ENCODE data around the gene FOXM1.

The FOXM1 gene

GRCh38 chr12:2836574-2836973 is 40.4 kb downstream of the FOXM1 start:
- no peak for DNase-seq (ENCODE audit: low read depth)

GRCh38 chr12:2835691-2836403 is 41.1 kb downstream of the FOXM1 start:
- no peak for DNase-seq (ENCODE audit: low read depth)

GRCh38 chr12:2834581-2835491 is 42.1 kb downstream of the FOXM1 start, which contains the start of gene NRIP2:
NRIP2 (minus strand) TSS chr12:2835035; CDS start chr12:2834983, 52 bp downstream.
- DNase-seq (ENCODE audit: low read depth) = no peak

GRCh38 chr12:2833810-2834209 is 43.2 kb downstream of the FOXM1 start:
- DNase-seq (ENCODE audit: low read depth) = no peak

GRCh38 chr12:2833327-2833726 is 43.6 kb downstream of the FOXM1 start:
- no peak for DNase-seq (ENCODE audit: low read depth)

GRCh38 chr12:2832550-2833127 is 44.3 kb downstream of the FOXM1 start:
- DNase-seq (ENCODE audit: low read depth) = no peak

- DNase-seq (ENCODE audit: low read depth) = no peak
Measured at GRCh38 chr12:2829275-2829674, 47.7 kb downstream of the FOXM1 start.

- no peak for DNase-seq (ENCODE audit: low read depth)
Measured at GRCh38 chr12:2826721-2827515, 50.1 kb downstream of the FOXM1 start.

GRCh38 chr12:2826036-2826435 is 50.9 kb downstream of the FOXM1 start:
- no peak for DNase-seq (ENCODE audit: low read depth)

- no peak for DNase-seq (ENCODE audit: low read depth)
Measured at GRCh38 chr12:2825132-2825531, 51.8 kb downstream of the FOXM1 start.

GRCh38 chr12:2824541-2824940 is 52.4 kb downstream of the FOXM1 start:
- DNase-seq (ENCODE audit: low read depth) = peak; percentile 39

GRCh38 chr12:2823483-2823882 is 53.5 kb downstream of the FOXM1 start:
- DNase-seq (ENCODE audit: low read depth) = no peak

GRCh38 chr12:2820432-2820831 is 56.5 kb downstream of the FOXM1 start:
- no peak for DNase-seq (ENCODE audit: low read depth)

GRCh38 chr12:2819810-2820209 is 57.2 kb downstream of the FOXM1 start:
- no peak for DNase-seq (ENCODE audit: low read depth)

- peak; percentile 75 for DNase-seq (ENCODE audit: low read depth)
Measured at GRCh38 chr12:2813214-2814185, 63.5 kb downstream of the FOXM1 start.

- peak; percentile 99 for DNase-seq (ENCODE audit: low read depth)
Measured at GRCh38 chr12:2812290-2813213, 64.4 kb downstream of the FOXM1 start, which contains the start of gene ITFG2. ITFG2 (plus strand) TSS chr12:2812668; CDS start chr12:2812761, 93 bp downstream.

- DNase-seq (ENCODE audit: low read depth) = no peak
Measured at GRCh38 chr12:2811801-2812200, 65.2 kb downstream of the FOXM1 start.

Measured in iris pigment epithelial cell (primary cell).